HepG2 (cell line): Measurements from ENCODE around the gene ZNF804A. TPM values are rescaled to one million over a fixed set of nuclear protein-coding genes. Genes with fewer than 3 reads are reported as not detected.

Experiments used
- ATAC-seq: fragments of 200-7000 bp; cut with Tn5 transposase; 3 replicates; pipeline ENCODE4 v1.9.1; 2020; ENCODE audit warnings: mild to moderate bottlenecking, moderate library complexity
- BruUV-seq: library from RNA; stranded (reverse); fragments of 400-500 nt; replicated peaks from 2 replicates; lab custom pipeline; 2021; lab: Mats Ljungman, UMichigan
- CTCF ChIA-PET: fragments of 300-600 bp; formaldehyde crosslinking; extraction: SDS; loops from one replicate; lab custom pipeline; 2021; ENCODE audit warnings: low total read pairs, inconsistent platforms, low intra/inter-chr PET ratio; lab: Yijun Ruan, JAX
- POLR2A ChIA-PET: fragments of 350-600 bp; sonication (Branson Sonifier 250); formaldehyde crosslinking; loops from one replicate; lab custom pipeline; 2020; ENCODE audit warnings: antibody characterized with exemption, inconsistent platforms; lab: Yijun Ruan, JAX
- DNase-seq: peaks from one replicate; pipeline ENCODE4 v3.0.0-alpha.2; 2015; ENCODE audit warnings: low spot score
- FAIRE-seq: peaks from 3 replicates; lab custom pipeline; 2011; peaks lifted over from hg19 to GRCh38; lab: Jason Lieb, UNC
- H2AFZ ChIP-seq: one replicate; pipeline ENCODE4 v1.6.1; 2011; ENCODE audit warnings: low read length, inconsistent platforms
- H3K27ac ChIP-seq: fragments of 300-600 bp; 3 replicates; pipeline ENCODE4 v1.8.0; 2011; ENCODE audit warnings: mixed run types, mild to moderate bottlenecking, mixed read lengths, low read length, inconsistent platforms; ENCODE audit not compliant: insufficient read depth; ENCODE audit errors: extremely low read length
- H3K27me3 ChIP-seq, 2 experiments: fragments of 200-600 bp in 1 of 2; 2 replicates in 1 of 2; 3 replicates in 1 of 2; pipeline versions ENCODE4 v1.6.0 to v1.8.0; 2011; ENCODE audit warnings: low read length in 2 of 2, mild to moderate bottlenecking in 2 of 2, moderate library complexity in 2 of 2, inconsistent platforms in 1 of 2; ENCODE audit not compliant: insufficient read depth in 2 of 2, control insufficient read depth in 1 of 2
- H3K36me3 ChIP-seq, 2 experiments: fragments of 200-600 bp in 1 of 2; replicated peaks in 1 of 2; 2 replicates in 1 of 2; 3 replicates in 1 of 2; pipeline versions ENCODE4 v1.5.1 to v1.8.0; 2011; ENCODE audit warnings: low read length in 2 of 2, inconsistent platforms in 1 of 2; ENCODE audit not compliant: insufficient read depth in 2 of 2, control insufficient read depth in 1 of 2
- H3K4me1 ChIP-seq: 2 replicates; pipeline ENCODE4 v1.5.1; 2012; ENCODE audit warnings: low read length, inconsistent platforms; ENCODE audit not compliant: insufficient read depth
- H3K4me2 ChIP-seq: 2 replicates; pipeline ENCODE4 v1.6.0; 2011; ENCODE audit warnings: low read depth, low read length, inconsistent platforms
- H3K4me3 ChIP-seq, 3 experiments: fragments of 200-600 bp in 1 of 3; sonication (generic), shearing (Covaris generic) in 1 of 3; replicated peaks in 1 of 3; 2 replicates each; pipeline ENCODE4 v1.5.1; 2011 to 2016; ENCODE audit warnings: low read length in 3 of 3, inconsistent platforms in 2 of 3, low read depth in 2 of 3, mild to moderate bottlenecking in 2 of 3, control low read depth in 1 of 3, mixed read lengths in 1 of 3; ENCODE audit not compliant: insufficient read depth in 1 of 3
- H3K79me2 ChIP-seq: one replicate; pipeline ENCODE4 v1.6.1; 2011; ENCODE audit warnings: low read length, inconsistent platforms; ENCODE audit not compliant: insufficient read depth
- H3K9ac ChIP-seq: 2 replicates; pipeline ENCODE4 v1.6.0; 2011; ENCODE audit warnings: mild to moderate bottlenecking, low read depth, low read length, inconsistent platforms; ENCODE audit not compliant: insufficient read depth
- H3K9me3 ChIP-seq: 2 replicates; pipeline ENCODE4 v1.5.1; 2012; ENCODE audit warnings: mild to moderate bottlenecking, low read length
- H4K20me1 ChIP-seq: 2 replicates; pipeline ENCODE4 v1.6.0; 2011; ENCODE audit warnings: inconsistent platforms, mild to moderate bottlenecking, low read length, moderate library complexity; ENCODE audit not compliant: insufficient read depth
- CBX2 ChIP-seq, 2 experiments: fragments of 200-600 bp in 1 of 2; sonication (generic); formaldehyde crosslinking in 1 of 2; IDR thresholded peaks; 2 replicates each; pipeline versions ENCODE4 v1.7.0 to v1.8.1; 2018 to 2022; ENCODE audit warnings: low read depth in 2 of 2, low read length in 1 of 2, mild to moderate bottlenecking in 1 of 2, missing genetic modification reagents in 1 of 2
- CEBPZ ChIP-seq: IDR thresholded peaks from 2 replicates; pipeline ENCODE4 v1.6.1; 2012; ENCODE audit warnings: low read length, improper control_type of control experiment
- CSRNP2 ChIP-seq: sonication (generic); formaldehyde crosslinking; conservative IDR thresholded peaks from 2 replicates; pipeline ENCODE4 v1.8.0; 2022; ENCODE audit warnings: low read depth, missing genetic modification reagents
- GABPB1 ChIP-seq: IDR thresholded peaks from 2 replicates; pipeline ENCODE4 v1.6.1; 2016; ENCODE audit warnings: mild to moderate bottlenecking, missing genetic modification reagents, moderate library complexity, missing compliant biosample characterization
- GZF1 ChIP-seq: sonication (generic); formaldehyde crosslinking; IDR thresholded peaks from 2 replicates; pipeline ENCODE4 v1.5.1; 2020; ENCODE audit warnings: mild to moderate bottlenecking, missing genetic modification reagents
- HDAC6 ChIP-seq: fragments of 200-600 bp; sonication (generic); IDR thresholded peaks from 2 replicates; pipeline ENCODE4 v1.7.0; 2017; ENCODE audit warnings: mild to moderate bottlenecking, antibody characterized with exemption, low read length, low read depth
- PCBP1 ChIP-seq: fragments of 200-400 bp; formaldehyde crosslinking; IDR thresholded peaks from 2 replicates; pipeline ENCODE4 v1.6.1; 2017; ENCODE audit warnings: mild to moderate bottlenecking, low read depth, low read length, borderline replicate concordance
- RFX1 ChIP-seq: fragments of 450-650 bp; IDR thresholded peaks from 2 replicates; pipeline ENCODE4 v1.6.1; 2017
- SMAD9 ChIP-seq: sonication (generic); formaldehyde crosslinking; IDR thresholded peaks from 2 replicates; pipeline ENCODE4 v1.5.1; 2020; ENCODE audit warnings: mild to moderate bottlenecking, missing genetic modification reagents
- SMYD3 ChIP-seq: sonication (generic); formaldehyde crosslinking; IDR thresholded peaks from 2 replicates; pipeline ENCODE4 v1.8.1; 2023; ENCODE audit warnings: mild to moderate bottlenecking, missing genetic modification reagents
- SRF ChIP-seq: IDR thresholded peaks from 2 replicates; pipeline ENCODE4 v1.6.1; 2011; ENCODE audit warnings: mild to moderate bottlenecking, low read depth, low read length, moderate library complexity
- TRIM22 ChIP-seq: fragments of 450-650 bp; IDR thresholded peaks from 2 replicates; pipeline ENCODE4 v1.6.1; 2017
- ZGPAT ChIP-seq: IDR thresholded peaks from 2 replicates; pipeline ENCODE4 v1.6.1; 2016; ENCODE audit warnings: mild to moderate bottlenecking
- ZNF329 ChIP-seq: sonication (generic); formaldehyde crosslinking; IDR thresholded peaks from 2 replicates; pipeline ENCODE4 v1.9.0; 2021; ENCODE audit warnings: low read depth, mild to moderate bottlenecking, missing genetic modification reagents
- ZNF33B ChIP-seq: sonication (generic); formaldehyde crosslinking; IDR thresholded peaks from 2 replicates; pipeline ENCODE4 v1.5.1; 2020; ENCODE audit warnings: mild to moderate bottlenecking, missing genetic modification reagents
- ZNF572 ChIP-seq: sonication (generic); formaldehyde crosslinking; IDR thresholded peaks from 2 replicates; pipeline ENCODE4 v1.5.1; 2020; ENCODE audit warnings: mild to moderate bottlenecking, missing genetic modification reagents
- ZNF768 ChIP-seq: sonication (generic); formaldehyde crosslinking; IDR thresholded peaks from 2 replicates; pipeline ENCODE4 v1.4.0; 2020; ENCODE audit warnings: missing genetic modification reagents
- ZNF879 ChIP-seq: sonication (generic); formaldehyde crosslinking; IDR thresholded peaks from 2 replicates; pipeline ENCODE4 v1.8.1; 2023; ENCODE audit warnings: missing genetic modification reagents
- in situ Hi-C: cut with HindIII; loops from 2 replicates; pipeline ENCODE4 v1.10.0; 2017; ENCODE audit warnings: low pct_unique_long_range_greater_than_20kb; ENCODE audit not compliant: extremely low pct_ligation_motif_present
- intact Hi-C: fragments of 100-400 bp; cut with micrococcal nuclease; formaldehyde crosslinking; loops from one replicate; pipeline ENCODE4 v1.10.0; 2022; ENCODE audit not compliant: unreplicated experiment
- polyA plus RNA-seq, 8 experiments: library from polyadenylated mRNA; depleted of rRNA in 3 of 8; stranded (reverse) in 7 of 8; unstranded in 1 of 8; fragments of >200 nt; fragmentation: Illumina TruSeq in 4 of 8; extraction: Trizol in 4 of 8; gene quantifications; 2 replicates each; pipeline versions ENCODE4 v1.2.1 to v1.2.3, GENCODE V29; 2011 to 2016; ENCODE audit warnings: low read depth in 4 of 8, missing spikeins in 1 of 8, mixed read lengths in 1 of 8; ENCODE audit not compliant: insufficient read depth in 1 of 8
- total RNA-seq, 5 experiments: library from RNA; depleted of rRNA; stranded (reverse); fragments of >200 nt; fragmentation: Illumina TruSeq; extraction: Trizol; gene quantifications; 2 replicates each; pipeline ENCODE4 v1.2.3, GENCODE V29; 2016; ENCODE audit warnings: low read depth in 1 of 5

Gene ZNF804A
- total and polyA plus RNA-seq, 2 of the 13 experiments (the other 11 are each of a cell fraction or from before 2014, with no cell fraction given) = 0.07 to 0.09 TPM

GRCh38 chr2:184875911-184876310 lies 277.6 kb downstream of the ZNF804A start:
- Histone ChIP-seq H3K4me3 (no peak overlapping the region), H3K79me2 (no peaks in the 10 kb centered on the region), H3K4me2 (no peak overlapping the region), H2AFZ (no peak overlapping the region), H4K20me1 (no peaks in the 10 kb centered on the region), H3K36me3 (no peaks in the 10 kb centered on the region), H3K9me3 (peaks cover 32% of the 10 kb centered on the region), H3K27ac (no peak overlapping the region), H3K27me3 (no peaks in the 10 kb centered on the region), H3K4me1 (no peaks in the 10 kb centered on the region), H3K9ac (no peak overlapping the region)
- in situ Hi-C loops = no loop called here
- ChIA-PET CTCF (no interaction called here), POLR2A (no interaction called here)
- no peak for ATAC-seq
- no peak for DNase-seq
- no TSS peak for BruUV-seq
- no peak for FAIRE-seq
- intact Hi-C loops = no loop called here
- TF ChIP-seq CEBPZ (no peak), RFX1 (no peak), PCBP1 (no peak), CSRNP2 (no peak), ZGPAT (no peak), ZNF572 (CRISPR knock-in tag) (no peak), ZNF33B (CRISPR knock-in tag) (no peak), GABPB1 (CRISPR knock-in tag) (no peak), ZNF879 (CRISPR knock-in tag) (no peak), SMYD3 (no peak), ZNF768 (no peak), GZF1 (CRISPR knock-in tag) (no peak), SRF (no peak), HDAC6 (no peak), SMAD9 (no peak), TRIM22 (no peak), CBX2 (IDR thresholded peaks at IDR 0.05; ENCODE audit: low read depth, low read length) (no peak), CBX2 (CRISPR knock-in tag; IDR thresholded peaks at IDR 0.05; ENCODE audit: low read depth) (no peak), ZNF329 (CRISPR knock-in tag) (no peak)
